Stimulated activated naive CD8-positive, alpha-beta T cell treated with anti-CD3 and anti-CD28 coated beads, Interleukin-15, Interleukin-2, amounts not matched to agents 100 ng/mL and 50 ng/mL, for 24 hours (primary cell): ENCODE measurements around the gene RND2.

ENCODE experiments used
- H3K27ac Mint-ChIP-seq: one replicate; pipeline ENCODE4 v1.8.0; 2021; ENCODE audit warnings: mild to moderate bottlenecking, mixed read lengths
- H3K27me3 Mint-ChIP-seq: one replicate; pipeline ENCODE4 v1.8.0; 2021; ENCODE audit warnings: mixed read lengths
- H3K36me3 Mint-ChIP-seq: one replicate; pipeline ENCODE4 v1.8.0; 2021; ENCODE audit warnings: low read depth, mixed read lengths
- H3K4me1 Mint-ChIP-seq: one replicate; pipeline ENCODE4 v1.8.0; 2021; ENCODE audit warnings: low read depth, mixed read lengths
- H3K4me3 Mint-ChIP-seq: one replicate; pipeline ENCODE4 v1.8.0; 2021; ENCODE audit warnings: mild to moderate bottlenecking, mixed read lengths
- H3K9me3 Mint-ChIP-seq: one replicate; pipeline ENCODE4 v1.8.0; 2021; ENCODE audit warnings: mixed read lengths

The RND2 gene

DNA sequence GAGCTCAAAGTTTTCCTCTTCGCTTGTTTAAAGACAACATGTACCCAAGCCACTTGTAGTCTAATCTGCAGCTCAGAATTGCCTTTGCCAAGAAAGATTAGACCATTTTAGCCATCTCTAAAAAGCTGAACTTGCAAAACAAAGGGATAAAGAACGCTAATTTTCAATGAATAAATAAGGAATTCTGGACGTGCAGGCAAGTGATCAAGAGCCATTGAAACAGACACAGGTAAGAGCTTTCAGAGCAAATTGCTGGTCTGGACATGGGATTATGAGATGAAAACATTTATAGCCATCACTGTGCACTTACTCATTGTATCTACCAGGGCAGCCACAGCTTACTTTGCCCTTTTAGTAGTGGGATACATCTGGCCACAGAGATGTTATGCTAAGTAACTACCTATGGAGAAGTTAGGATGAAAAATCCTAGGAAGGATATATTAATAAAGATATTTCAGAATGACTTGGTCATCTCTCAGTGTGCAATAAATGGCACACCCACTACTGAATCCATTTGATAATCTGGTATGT lies 44.4 kb downstream of the RND2 start:
- Mint-ChIP-seq H3K4me1 (no peaks in the 10 kb centered on the region), H3K27me3 (no peaks in the 10 kb centered on the region), H3K9me3 (no peaks in the 10 kb centered on the region), H3K4me3 (no peak overlapping the region), H3K36me3 (peaks cover 53% of the 10 kb centered on the region), H3K27ac (no peak overlapping the region)

DNA sequence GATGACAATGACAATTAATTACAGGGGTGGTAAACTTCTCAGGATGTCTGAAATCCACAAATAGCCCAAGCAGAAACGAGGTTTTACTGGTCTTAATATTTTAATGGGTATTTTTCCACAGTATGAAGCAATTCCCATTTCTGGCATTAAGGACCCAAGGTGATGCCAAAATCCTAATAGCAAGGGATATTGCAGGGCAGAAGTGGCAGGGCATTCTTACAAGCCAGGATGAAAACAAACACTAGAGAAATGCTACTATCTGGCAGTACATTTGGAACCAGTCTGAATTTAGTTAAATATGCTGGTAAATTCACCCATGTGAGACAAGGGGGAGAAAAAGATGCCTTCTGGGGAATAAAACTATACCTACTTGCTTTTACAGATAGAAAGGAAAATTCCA lies 45.2 kb downstream of the RND2 start:
- Mint-ChIP-seq H3K4me1 (no peaks in the 10 kb centered on the region), H3K27me3 (no peaks in the 10 kb centered on the region), H3K4me3 (no peak overlapping the region), H3K36me3 (peaks cover 61% of the 10 kb centered on the region), H3K9me3 (no peaks in the 10 kb centered on the region), H3K27ac (no peak overlapping the region)

DNA sequence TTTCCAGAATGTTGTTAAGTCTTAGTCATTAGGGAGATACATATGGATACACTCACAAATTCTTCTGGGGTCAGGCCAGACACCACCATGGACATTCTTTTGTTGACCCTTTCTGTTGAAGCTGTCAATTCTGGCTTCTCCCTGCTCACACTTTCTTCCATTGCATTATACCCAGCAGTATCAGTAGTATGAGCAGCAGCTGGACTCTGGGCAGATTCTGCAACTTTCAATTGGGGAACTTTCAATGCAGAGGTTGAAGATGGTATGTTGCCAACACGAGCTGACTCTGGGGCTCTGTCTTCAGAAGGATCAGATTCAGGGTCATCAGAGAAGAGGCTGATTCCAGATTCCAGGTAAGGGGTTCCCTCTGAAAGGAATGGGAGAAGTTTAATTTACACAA lies 45.8 kb downstream of the RND2 start:
- Mint-ChIP-seq H3K4me3 (no peak overlapping the region), H3K36me3 (peaks cover 60% of the 10 kb centered on the region), H3K9me3 (no peaks in the 10 kb centered on the region), H3K27me3 (no peaks in the 10 kb centered on the region), H3K4me1 (no peaks in the 10 kb centered on the region), H3K27ac (no peak overlapping the region)

DNA sequence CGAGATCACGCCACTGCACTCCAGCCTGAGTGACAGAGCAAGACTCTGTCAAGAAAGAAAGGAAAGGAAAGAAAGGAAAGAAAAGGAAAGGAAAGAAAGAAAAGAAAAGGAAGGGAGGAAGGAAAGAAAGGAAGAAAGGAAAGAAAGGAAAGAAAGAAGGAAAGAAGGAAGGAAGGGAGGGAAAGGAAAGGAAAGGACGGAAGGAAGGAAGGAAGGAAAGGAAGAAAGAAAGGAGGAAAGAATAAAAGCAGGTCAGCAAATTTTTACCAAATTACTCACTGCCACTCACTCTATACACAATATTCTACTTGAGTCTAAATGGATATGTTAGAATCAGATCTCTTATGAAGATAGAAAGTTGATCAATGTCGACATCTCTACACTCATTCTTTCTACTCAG lies 49.8 kb downstream of the RND2 start:
- H3K4me1 Mint-ChIP-seq: no peaks in the 10 kb centered on the region
- peaks cover 59% of the 10 kb centered on the region for H3K36me3 Mint-ChIP-seq
- no peaks in the 10 kb centered on the region for H3K9me3 Mint-ChIP-seq
- no peaks in the 10 kb centered on the region for H3K27me3 Mint-ChIP-seq
- no peak overlapping the region for H3K27ac Mint-ChIP-seq
- H3K4me3 Mint-ChIP-seq: no peak overlapping the region

DNA sequence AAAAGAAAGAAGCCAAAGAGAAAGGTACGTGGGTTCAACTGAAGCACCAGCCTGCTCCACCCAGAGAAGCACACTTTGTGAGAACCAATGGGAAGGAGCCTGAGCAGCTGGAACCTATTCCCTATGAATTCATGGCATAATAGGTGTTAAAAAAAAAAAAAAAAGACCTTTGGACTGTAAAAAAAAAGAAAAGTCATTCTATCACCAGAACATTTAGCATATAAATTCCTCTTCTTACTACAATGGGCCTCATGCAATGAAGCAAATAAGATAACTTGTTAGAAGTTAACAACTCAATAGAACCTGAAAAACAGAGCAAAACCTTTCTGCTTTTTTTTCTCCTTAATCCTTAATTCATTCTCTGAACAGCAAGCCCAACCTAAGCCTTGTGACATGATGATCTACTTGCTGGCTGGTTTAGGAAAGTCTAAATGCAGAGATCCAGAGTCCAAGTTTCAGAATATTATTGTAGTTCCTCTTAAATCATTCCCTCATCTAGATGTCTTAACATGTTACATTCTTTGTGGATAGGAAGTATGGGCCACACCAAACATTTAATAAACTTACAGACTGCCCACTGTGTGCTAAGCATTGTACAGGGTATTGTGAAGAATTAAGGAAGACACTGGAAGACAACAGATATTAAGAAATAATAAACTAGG lies 54.7 kb downstream of the RND2 start:
- Mint-ChIP-seq H3K27me3 (no peaks in the 10 kb centered on the region), H3K27ac (no peak overlapping the region), H3K4me3 (no peak overlapping the region), H3K4me1 (no peaks in the 10 kb centered on the region), H3K36me3 (peaks cover 59% of the 10 kb centered on the region), H3K9me3 (no peaks in the 10 kb centered on the region)
